ENCODE data around the gene MAP1B.

Gene MAP1B

GRCh38 chr5:72188166-72188565 lies 80.9 kb downstream of the MAP1B start:
- no peak for DNase-seq

GRCh38 chr5:72189146-72189545 lies 81.9 kb downstream of the MAP1B start:
- DNase-seq: no peak

DNA sequence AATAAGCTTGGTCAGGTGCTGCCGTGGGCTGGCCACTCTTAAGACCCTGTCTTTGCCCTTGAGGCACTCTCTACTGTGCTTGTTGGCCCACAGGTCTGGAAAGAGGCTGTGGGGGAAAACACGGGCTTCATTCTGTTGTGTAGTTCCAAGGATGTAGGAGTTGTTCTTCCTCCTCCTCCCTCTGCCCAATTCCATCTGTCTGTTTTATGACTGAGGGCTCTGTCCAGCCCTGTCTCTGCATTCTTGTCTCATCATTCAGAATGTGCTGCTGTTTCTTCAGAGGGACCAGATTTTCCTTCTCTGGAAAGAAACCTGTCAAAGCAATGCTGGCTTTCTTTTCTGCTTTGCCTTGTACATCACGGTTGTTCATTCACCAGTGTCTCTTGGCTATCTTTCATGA lies 84.1 kb downstream of the MAP1B start:
- no peak for DNase-seq

- no peak for DNase-seq
Observed at GRCh38 chr5:72194846-72195245, 87.6 kb downstream of the MAP1B start.

DNA sequence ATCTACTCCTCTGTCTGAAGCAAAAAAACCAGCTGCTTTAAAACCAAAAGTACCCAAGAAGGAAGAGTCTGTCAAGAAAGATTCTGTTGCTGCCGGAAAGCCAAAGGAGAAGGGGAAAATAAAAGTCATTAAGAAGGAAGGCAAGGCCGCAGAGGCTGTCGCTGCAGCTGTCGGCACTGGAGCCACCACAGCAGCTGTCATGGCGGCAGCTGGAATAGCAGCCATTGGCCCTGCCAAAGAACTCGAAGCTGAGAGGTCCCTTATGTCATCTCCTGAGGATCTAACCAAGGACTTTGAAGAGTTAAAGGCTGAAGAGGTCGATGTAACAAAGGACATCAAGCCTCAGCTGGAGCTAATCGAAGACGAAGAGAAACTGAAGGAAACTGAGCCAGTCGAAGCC lies 88.3 kb downstream of the MAP1B start:
- DNase-seq: no peak

DNA sequence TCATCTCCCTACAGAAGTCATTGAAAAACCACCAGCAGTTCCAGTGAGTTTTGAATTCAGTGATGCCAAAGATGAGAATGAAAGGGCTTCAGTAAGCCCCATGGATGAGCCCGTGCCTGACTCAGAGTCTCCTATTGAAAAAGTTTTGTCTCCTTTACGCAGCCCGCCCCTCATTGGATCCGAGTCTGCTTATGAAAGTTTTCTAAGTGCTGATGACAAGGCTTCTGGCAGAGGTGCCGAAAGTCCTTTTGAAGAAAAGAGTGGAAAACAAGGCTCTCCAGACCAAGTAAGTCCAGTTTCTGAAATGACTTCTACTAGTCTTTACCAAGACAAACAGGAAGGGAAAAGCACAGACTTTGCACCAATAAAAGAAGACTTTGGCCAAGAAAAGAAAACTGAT lies 90.1 kb downstream of the MAP1B start:
- no peak for DNase-seq

DNA sequence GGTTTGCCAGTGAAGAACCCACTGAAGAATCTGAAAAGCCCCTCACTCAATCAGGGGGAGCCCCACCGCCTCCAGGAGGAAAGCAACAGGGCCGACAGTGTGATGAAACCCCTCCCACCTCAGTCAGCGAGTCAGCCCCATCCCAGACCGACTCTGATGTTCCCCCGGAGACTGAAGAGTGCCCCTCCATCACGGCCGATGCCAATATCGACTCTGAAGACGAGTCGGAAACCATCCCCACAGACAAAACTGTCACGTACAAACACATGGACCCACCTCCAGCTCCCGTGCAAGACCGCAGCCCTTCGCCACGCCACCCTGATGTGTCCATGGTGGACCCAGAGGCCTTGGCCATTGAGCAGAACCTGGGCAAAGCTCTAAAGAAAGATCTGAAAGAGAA lies 92.4 kb downstream of the MAP1B start:
- DNase-seq: no peak

- DNase-seq: no peak
Observed at GRCh38 chr5:72202331-72202825, 95.1 kb downstream of the MAP1B start.

- DNase-seq: no peak
Observed at GRCh38 chr5:72203251-72203845, 96.1 kb downstream of the MAP1B start.

DNA sequence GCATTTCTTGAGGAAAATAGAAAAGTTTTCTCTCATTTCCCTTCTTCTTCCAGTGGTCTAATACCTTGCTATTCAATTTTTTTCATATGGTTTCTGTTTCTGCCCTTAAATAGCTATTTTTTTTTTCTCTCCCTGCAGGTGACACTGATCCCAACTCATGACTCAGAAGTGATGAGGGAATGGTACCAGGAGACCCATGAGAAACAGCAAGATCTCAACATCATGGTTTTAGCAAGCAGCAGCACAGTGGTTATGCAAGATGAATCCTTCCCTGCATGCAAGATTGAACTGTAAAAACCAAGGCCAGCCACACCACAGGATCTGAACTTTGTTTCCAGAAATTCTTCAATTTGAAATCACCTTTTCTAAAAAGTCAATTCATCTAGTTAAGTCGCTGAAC lies 97.7 kb downstream of the MAP1B start:
- DNase-seq: no peak

GRCh38 chr5:72205431-72206009 lies 98.2 kb downstream of the MAP1B start:
- DNase-seq: no peak

GRCh38 chr5:72206160-72206559 lies 98.9 kb downstream of the MAP1B start:
- DNase-seq: no peak

GRCh38 chr5:72206994-72207393 lies 99.7 kb downstream of the MAP1B start:
- no peak for DNase-seq

DNA sequence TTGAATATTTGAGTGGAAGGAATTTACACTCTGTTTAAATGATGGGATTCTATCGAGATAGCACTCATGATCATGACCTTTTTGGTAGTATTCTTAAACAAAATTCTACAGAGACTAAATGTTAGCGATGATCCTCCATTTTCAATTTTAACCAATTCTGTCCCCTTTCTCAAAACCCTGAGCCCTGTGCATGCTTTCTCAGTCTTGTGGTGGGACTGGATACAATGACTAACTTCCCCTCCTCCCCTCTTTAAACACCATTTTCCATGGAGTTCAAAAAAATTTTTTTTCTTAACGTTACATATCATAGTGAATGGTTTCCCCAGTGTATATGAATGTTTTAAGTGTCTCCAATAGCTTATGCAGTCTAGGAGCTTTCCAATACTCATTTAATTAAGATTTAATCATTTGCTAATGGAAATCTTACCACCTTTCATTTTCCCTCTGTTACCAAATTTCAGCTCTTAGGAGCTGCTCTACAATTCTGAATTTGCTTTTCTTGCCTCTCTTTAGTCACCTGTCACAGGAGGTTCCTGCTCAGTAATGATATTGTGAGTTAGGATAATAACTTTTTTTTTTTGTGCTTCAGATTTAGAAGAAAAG lies 101.2 kb downstream of the MAP1B start:
- no peak for DNase-seq

- peak in 15 of 56 donors; percentile 8 to 58 (median 25) for DNase-seq
Observed at GRCh38 chr5:72209147-72210115, 102.2 kb downstream of the MAP1B start.

GRCh38 chr5:72210888-72211678 lies 103.8 kb downstream of the MAP1B start:
- peak in 15 of 56 donors; percentile 2 to 51 (median 15) for DNase-seq

DNA sequence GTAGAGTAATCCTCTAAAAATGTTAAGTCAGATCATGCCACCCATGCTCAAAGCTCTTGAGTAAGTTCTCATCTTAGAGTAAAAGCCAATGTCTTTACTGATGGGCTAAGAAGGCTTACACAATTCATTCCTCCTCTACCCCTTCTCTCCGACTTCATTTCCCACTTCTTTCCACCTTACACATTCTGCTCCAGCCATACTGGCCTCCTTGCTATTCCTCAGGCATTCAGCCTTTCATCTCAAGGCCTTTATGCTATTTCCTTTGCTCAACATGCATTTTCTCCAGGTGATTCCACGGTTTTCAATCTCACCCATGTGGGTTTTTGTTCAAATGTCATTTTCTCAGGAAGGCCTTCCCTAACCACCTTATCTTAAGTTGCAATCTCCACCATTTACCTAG lies 104.9 kb downstream of the MAP1B start:
- no peak for DNase-seq

DNA sequence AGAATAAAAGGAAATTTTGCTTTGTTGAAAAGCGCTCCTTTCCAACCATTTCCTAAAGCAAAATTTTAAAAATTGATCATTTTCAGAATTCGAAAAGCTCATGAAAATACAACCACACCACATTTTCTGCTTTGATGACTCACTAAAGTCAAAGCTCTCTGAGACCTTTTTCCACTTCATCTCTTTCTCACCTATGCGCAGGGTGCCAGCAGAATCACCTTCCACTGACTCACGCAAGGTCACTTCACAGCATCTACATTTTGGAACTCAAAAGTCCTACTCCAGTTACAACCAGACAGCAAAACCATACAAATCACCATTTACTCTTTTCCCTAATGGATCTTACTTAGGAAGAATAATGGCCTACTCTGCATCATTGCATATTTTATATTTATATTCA lies 106.2 kb downstream of the MAP1B start:
- DNase-seq: no peak

DNA sequence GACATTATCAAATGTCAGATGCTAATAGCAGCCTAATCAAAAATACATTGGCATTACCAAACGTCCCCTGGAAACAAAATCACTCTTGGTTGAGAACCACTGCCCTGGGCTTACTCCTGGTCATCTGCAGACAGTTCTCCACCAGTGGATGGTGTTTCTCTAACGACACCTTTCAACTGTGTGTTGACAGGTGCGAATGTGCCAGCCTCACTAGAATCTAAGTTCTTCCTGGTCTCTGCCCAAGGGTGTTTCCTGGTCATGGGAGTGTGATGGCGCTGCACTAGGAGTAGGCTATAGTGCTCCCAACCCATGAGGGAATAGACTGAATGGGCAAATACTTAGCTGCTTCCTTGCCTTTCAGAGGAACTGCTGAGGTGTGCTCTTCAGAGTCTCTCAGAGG lies 106.9 kb downstream of the MAP1B start:
- no peak for DNase-seq

DNA sequence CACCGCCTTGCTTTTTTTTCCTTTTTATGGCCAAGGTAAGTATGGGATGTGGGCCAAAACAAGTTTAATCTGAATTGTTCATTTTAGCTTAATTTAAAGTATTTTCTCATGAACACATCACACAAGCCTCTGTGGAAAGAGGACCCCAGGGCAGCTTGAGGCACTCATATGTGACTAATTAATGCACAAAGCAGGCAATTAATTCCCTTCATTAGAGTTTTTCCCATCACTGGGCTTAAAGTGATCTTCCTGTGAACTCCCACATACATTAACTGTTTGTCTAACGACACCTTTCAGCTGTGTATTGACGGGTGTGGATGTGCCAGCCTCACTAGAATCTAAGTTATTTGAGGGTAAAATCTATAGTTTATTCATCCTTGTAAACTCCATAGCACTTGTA lies 109.5 kb downstream of the MAP1B start:
- no peak for DNase-seq

DNA sequence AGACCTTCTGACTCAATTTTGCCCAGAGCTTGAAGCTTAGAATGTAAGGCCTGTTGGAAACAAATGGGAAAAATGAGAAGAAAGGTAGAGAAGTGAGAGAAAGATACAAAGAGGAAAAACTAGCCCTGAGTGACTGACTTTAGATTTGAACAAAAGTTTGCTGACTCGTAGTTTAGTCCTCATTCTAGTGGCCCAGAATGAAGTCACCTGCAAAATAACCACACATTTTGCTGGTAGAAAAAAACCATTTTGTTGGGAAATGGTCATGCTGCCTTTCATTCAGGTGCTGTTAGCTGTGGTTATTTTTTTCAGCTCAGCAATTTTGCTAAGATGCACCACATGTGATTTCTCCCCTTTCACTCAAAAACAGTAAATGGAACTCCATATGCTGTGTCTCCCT lies 113.8 kb downstream of the MAP1B start:
- no peak for DNase-seq
